Fibroblast of mammary gland (primary cell): ENCODE measurements around the gene MYH14.
"Not testable (repeated sequence)": the region's sequence is repeated elsewhere in the genome, so short reads cannot be mapped to it uniquely, and the experiment has no call there.

Experiments used
- DNase-seq: peaks from one replicate; pipeline ENCODE4 v3.0.0-alpha.2; 2010; ENCODE audit warnings: low read depth
- H3K4me3 ChIP-seq: 2 replicates; pipeline ENCODE4 v1.5.1; 2011; ENCODE audit warnings: low read depth, mild to moderate bottlenecking, low read length, moderate library complexity; ENCODE audit not compliant: control insufficient read depth
- CTCF ChIP-seq: conservative IDR thresholded peaks from 2 replicates; pipeline ENCODE4 v1.5.1; 2011; ENCODE audit warnings: low read depth, low read length, inconsistent platforms; ENCODE audit not compliant: control insufficient read depth, insufficient read depth

Gene MYH14

GRCh38 chr19:50327461-50328223, 124.2 kb downstream of the MYH14 start:
- no peak overlapping the region for H3K4me3 ChIP-seq
- TF ChIP-seq CTCF = no peak
- DNase-seq = no peak

- DNase-seq = no peak
- TF ChIP-seq CTCF = no peak
Observed at GRCh38 chr19:50328224-50328872, 124.9 kb downstream of the MYH14 start.

GRCh38 chr19:50328873-50329145, 125.4 kb downstream of the MYH14 start:
- no peak for TF ChIP-seq CTCF
- no peak overlapping the region for H3K4me3 ChIP-seq
- no peak for DNase-seq

More at GRCh38 chr19:50328224-50328872, 124.9 kb downstream of the MYH14 start:
- H3K4me3 ChIP-seq = no peak overlapping the region

GRCh38 chr19:50329146-50329925, 125.9 kb downstream of the MYH14 start, which contains the start of gene KCNC3:
TSS of gene KCNC3 (minus strand) at chr19:50329377. CDS start at chr19:50329082, 295 bp downstream.
- DNase-seq = peak; percentile 95
- no peak for TF ChIP-seq CTCF
- H3K4me3 ChIP-seq = peak within 1 kb of the TSS; percentile 32

GRCh38 chr19:50329926-50330294, 126.5 kb downstream of the MYH14 start:
- not testable (repeated sequence) for H3K4me3 ChIP-seq, DNase-seq

GRCh38 chr19:50330365-50331078, 127.1 kb downstream of the MYH14 start:
- DNase-seq = peak; percentile 26
- H3K4me3 ChIP-seq = no peak overlapping the region
- no peak for TF ChIP-seq CTCF
